ENCODE results near the gene KCNJ16.

The KCNJ16 gene

DNA sequence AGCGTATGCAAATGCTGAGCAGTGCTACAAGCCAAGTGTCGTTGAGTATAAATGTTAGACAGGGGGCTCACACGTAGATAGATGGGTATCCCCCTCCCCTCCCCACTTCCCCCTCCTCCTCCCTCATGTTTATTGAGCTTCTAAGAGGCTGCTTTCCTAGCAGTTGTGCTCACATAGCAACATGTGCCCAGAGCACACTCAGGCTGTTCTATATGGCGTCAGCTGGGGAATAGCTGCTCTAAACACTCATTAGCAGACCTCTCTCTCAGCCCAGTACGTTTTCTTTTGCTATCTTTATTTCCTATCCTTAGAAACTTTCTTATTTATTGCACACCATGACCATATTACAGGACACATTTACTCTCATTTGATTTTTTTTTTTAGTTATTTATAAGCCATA lies 96.1 kb downstream of the KCNJ16 start:
- DNase-seq (ENCODE audit: low read depth) = no peak

DNA sequence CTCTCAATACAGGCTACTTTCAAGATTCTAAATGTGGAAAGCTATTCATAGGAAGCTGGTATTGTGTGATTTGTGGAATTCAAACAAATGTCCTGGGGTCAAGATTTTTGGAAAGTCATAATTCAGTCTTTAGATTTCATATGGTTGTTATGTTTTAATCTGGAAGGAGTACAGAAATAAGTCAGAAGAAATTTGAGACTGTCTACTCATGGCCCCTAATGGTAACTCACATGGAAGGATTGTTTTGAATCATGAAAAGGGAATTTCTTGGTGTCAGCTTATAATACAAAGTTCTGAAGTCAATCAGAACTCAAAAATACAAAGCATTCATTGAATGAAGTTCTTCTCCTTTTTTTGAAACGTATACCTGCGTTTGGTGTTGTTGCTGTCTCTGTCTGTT lies 97.4 kb downstream of the KCNJ16 start:
- DNase-seq (ENCODE audit: low read depth) = no peak

DNA sequence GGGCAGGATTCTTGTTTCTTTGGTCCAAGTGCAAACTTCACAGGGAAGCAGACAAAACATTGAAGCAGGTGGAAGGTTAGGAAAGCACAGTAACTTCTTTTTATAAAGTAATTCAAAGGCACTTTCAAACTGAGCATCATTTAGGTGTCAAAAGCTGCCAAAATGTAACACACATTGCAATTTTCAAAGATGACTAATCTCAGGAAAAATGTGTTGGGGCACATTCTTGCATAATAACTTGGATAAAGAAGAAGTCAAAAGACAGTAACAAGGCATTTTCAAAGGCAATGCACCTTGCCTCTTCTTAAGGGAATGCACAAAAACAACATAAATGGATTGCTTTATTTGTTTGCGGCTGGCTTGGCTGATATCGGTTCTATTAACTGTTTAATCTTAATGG lies 97.9 kb downstream of the KCNJ16 start:
- DNase-seq (ENCODE audit: low read depth) = no peak

DNA sequence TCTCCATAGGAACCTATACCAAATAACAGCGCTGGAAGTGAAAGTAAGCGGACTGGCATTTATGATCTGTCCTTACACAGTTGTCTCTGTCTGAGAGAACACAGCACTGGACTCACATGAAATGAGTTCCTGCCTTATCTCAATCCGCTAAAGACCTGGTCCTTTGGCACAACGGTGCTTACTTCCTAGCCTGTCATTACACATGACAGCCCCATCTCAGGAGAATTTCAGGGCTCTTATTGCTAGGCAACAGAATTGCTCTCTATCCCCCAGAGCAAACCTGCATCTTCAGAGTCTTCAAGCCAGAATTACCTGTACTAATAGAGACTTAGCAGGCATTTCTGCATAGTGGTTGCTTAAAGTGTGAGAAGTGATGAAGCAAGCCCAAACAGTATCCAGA lies 98.7 kb downstream of the KCNJ16 start:
- no peak for DNase-seq (ENCODE audit: low read depth)

DNA sequence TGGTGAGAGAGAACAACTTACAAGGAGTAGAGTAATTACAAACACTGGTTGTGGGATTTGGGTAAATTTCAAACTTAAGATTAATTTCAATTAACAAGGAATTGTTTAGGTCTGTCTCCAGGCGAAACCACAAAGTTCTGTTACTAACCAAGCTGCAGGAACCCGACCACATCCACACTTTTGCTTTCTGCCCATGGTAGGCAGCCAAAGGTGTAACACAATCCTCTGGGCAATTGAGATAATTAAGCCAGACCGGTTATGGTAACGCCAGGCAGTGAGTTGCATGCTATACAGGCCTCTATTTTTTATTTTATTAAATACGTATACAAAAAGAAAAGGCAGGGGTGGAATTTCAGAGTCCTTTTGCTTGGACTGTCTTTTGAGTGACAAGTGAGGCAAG lies 106.4 kb downstream of the KCNJ16 start:
- no peak for DNase-seq (ENCODE audit: low read depth)

DNA sequence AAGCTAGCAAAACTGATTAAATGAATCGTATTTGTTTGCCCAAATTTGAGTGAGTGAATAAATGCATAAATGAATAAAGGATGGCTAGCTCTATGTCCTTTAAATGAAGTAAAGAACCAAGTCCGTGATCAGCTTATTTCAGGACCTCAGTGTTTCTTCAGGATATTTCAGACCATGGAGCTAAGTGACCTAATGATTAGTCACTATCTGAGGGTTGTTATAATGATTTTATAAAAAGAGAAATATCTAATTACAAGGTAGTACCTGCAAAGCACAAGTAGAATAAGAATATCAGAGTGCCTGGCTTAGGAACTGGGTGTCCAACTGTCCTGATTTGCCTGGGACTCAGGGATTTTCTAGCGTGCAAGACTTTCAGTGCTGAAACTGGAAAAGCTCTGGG lies 106.8 kb downstream of the KCNJ16 start:
- DNase-seq (ENCODE audit: low read depth) = no peak

DNA sequence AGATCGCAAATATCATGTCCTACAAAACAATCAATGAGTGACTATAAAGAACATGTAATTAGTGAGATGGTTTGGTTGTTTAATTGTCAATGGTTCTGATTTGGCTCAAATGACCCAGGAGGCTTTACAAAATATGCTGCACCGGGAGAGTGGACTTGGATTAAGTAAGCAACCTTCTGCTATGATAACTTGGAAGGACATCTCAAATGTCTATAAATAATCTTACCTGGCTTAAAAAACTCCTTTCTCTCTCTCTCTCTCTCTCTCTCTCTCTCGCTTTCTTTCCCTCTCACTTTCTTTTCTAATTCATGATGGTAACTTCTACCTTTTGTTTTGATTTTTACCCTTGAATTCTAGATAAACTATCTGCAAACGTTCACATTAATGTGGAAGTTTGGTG lies 108.5 kb downstream of the KCNJ16 start:
- no peak for DNase-seq (ENCODE audit: low read depth)

DNA sequence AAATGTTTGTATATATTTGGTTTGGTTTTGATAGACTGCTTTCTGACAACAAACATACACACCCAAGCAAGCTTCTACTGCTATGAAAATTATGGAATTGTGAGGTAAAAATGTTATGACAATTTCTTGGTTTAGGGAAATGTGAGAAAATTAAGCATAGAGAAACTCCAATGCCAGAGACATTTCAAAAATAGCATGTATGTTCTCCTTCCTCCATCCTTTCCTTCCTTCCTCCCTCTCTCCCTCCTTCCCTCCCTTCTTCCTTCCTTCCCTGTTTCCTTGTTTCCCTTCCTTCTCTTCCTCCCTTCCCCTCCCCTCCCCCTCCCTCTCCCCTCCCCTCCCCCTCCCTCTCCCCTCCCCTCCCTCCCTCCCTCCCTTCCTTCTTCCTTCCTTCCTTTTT lies 109.2 kb downstream of the KCNJ16 start:
- no peak for DNase-seq (ENCODE audit: low read depth)

DNA sequence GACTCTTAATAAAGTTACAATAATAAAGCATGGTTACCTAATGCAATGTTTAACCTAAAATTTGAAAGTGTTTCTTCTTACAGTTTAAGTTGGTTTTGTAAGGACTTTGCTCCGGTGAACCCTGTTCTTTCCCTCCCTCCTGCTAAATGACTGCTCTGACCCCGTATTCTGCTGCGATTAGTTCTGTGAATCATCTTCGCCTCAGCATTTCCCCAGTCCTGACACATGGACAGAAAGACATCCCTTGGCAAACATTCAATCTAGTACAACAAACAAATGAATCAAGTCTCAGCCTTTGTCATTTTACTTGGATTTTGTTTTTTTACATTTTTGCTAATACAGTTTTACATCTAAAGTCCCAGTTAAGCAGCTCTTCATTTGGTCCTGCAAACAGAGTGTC lies 109.7 kb downstream of the KCNJ16 start:
- no peak for DNase-seq (ENCODE audit: low read depth)

Data from activated T-cell treated with anti-CD3 and anti-CD28 coated beads for 1 hour (primary cell).